Osteoblast (primary cell): Measurements from ENCODE around the gene NRAP. TPM values are rescaled to one million over a fixed set of nuclear protein-coding genes. Genes with fewer than 3 reads are reported as not detected.

Experiments used
- DNase-seq: peaks from one replicate; pipeline ENCODE4 v3.0.0; 2011; ENCODE audit warnings: low spot score, mixed read lengths; ENCODE audit not compliant: insufficient read length; ENCODE audit errors: missing footprints
- H2AFZ ChIP-seq: 2 replicates; pipeline ENCODE4 v1.6.0; 2011; ENCODE audit warnings: mild to moderate bottlenecking, low read length
- H3K27ac ChIP-seq: 2 replicates; pipeline ENCODE4 v1.5.1; 2011; ENCODE audit warnings: mild to moderate bottlenecking, low read depth, low read length, moderate library complexity
- H3K27me3 ChIP-seq: 2 replicates; pipeline ENCODE4 v1.6.0; 2012; ENCODE audit warnings: mild to moderate bottlenecking, control low read depth, inconsistent platforms, low read length, moderate library complexity; ENCODE audit not compliant: insufficient read depth
- H3K36me3 ChIP-seq: 2 replicates; pipeline ENCODE4 v1.5.1; 2011; ENCODE audit warnings: mild to moderate bottlenecking, low read length, control low read depth, moderate library complexity; ENCODE audit not compliant: insufficient read depth
- H3K4me1 ChIP-seq: 2 replicates; pipeline ENCODE4 v1.5.1; 2011; ENCODE audit warnings: mild to moderate bottlenecking, low read length, control low read depth, moderate library complexity; ENCODE audit not compliant: insufficient read depth
- H3K4me2 ChIP-seq: 2 replicates; pipeline ENCODE4 v1.6.0; 2011; ENCODE audit warnings: mild to moderate bottlenecking, low read length; ENCODE audit not compliant: insufficient read depth
- H3K4me3 ChIP-seq: fragments of 200-600 bp; sonication (generic); 3 replicates; pipeline ENCODE4 v1.5.1; 2012; ENCODE audit warnings: mild to moderate bottlenecking, low read length, inconsistent platforms; ENCODE audit not compliant: insufficient read depth
- H3K79me2 ChIP-seq: 2 replicates; pipeline ENCODE4 v1.6.0; 2012; ENCODE audit warnings: mild to moderate bottlenecking, low read length, control low read depth, inconsistent platforms; ENCODE audit not compliant: insufficient read depth
- H3K9me3 ChIP-seq: 2 replicates; pipeline ENCODE4 v1.5.1; 2011; ENCODE audit warnings: low read depth, low read length, control low read depth
- H4K20me1 ChIP-seq: 2 replicates; pipeline ENCODE4 v1.6.0; 2012; ENCODE audit warnings: mild to moderate bottlenecking, low read length, control low read depth; ENCODE audit not compliant: insufficient read depth
- CTCF ChIP-seq: IDR thresholded peaks from 2 replicates; pipeline ENCODE4 v1.5.1; 2011; ENCODE audit warnings: mild to moderate bottlenecking, low read depth, low read length, moderate library complexity; ENCODE audit errors: extremely low read depth
- total RNA-seq: library from RNA; depleted of rRNA; stranded (reverse); fragments of >200 nt; gene quantifications from 2 replicates; pipeline ENCODE4 v1.2.3, GENCODE V29; 2012

NRAP gene
- total RNA-seq, 1 donor, result not detected

GRCh38 chr10:113550365-113550764, 113.5 kb downstream of the NRAP start:
- Histone ChIP-seq H3K4me3 (no peak overlapping the region), H4K20me1 (no peaks in the 10 kb centered on the region), H2AFZ (no peak overlapping the region), H3K36me3 (no peaks in the 10 kb centered on the region), H3K79me2 (no peaks in the 10 kb centered on the region), H3K27me3 (peaks cover 7% of the 10 kb centered on the region), H3K4me1 (no peaks in the 10 kb centered on the region), H3K27ac (no peak overlapping the region), H3K4me2 (no peak overlapping the region), H3K9me3 (no peaks in the 10 kb centered on the region)
- TF ChIP-seq CTCF, result no peak
- no peak for DNase-seq

GRCh38 chr10:113549856-113550255, 114.0 kb downstream of the NRAP start:
- Histone ChIP-seq H3K4me3 (no peak overlapping the region), H3K27ac (no peak overlapping the region), H3K27me3 (peaks cover 7% of the 10 kb centered on the region), H4K20me1 (no peaks in the 10 kb centered on the region), H3K79me2 (no peaks in the 10 kb centered on the region), H3K4me1 (no peaks in the 10 kb centered on the region), H2AFZ (no peak overlapping the region), H3K4me2 (no peak overlapping the region), H3K36me3 (no peaks in the 10 kb centered on the region), H3K9me3 (no peaks in the 10 kb centered on the region)
- no peak for TF ChIP-seq CTCF
- DNase-seq, result peak; percentile 62

GRCh38 chr10:113547426-113547825, 116.4 kb downstream of the NRAP start:
- Histone ChIP-seq H3K27ac (no peak overlapping the region), H3K79me2 (no peaks in the 10 kb centered on the region), H3K36me3 (no peaks in the 10 kb centered on the region), H3K4me1 (no peaks in the 10 kb centered on the region), H4K20me1 (no peaks in the 10 kb centered on the region), H2AFZ (no peak overlapping the region), H3K4me3 (no peak overlapping the region), H3K9me3 (no peaks in the 10 kb centered on the region), H3K4me2 (no peak overlapping the region), H3K27me3 (no peaks in the 10 kb centered on the region)
- TF ChIP-seq CTCF, result no peak
- no peak for DNase-seq

GRCh38 chr10:113544392-113544791, 119.4 kb downstream of the NRAP start:
- Histone ChIP-seq H3K4me1 (peaks cover 3% of the 10 kb centered on the region), H3K27me3 (no peaks in the 10 kb centered on the region), H3K4me3 (no peak overlapping the region), H2AFZ (no peak overlapping the region), H3K36me3 (no peaks in the 10 kb centered on the region), H3K9me3 (no peaks in the 10 kb centered on the region), H4K20me1 (no peaks in the 10 kb centered on the region), H3K4me2 (no peak overlapping the region), H3K79me2 (no peaks in the 10 kb centered on the region), H3K27ac (no peak overlapping the region)
- no peak for TF ChIP-seq CTCF
- no peak for DNase-seq
